ENCODE data around the gene PPP6R1. TPM values are rescaled to one million over a fixed set of nuclear protein-coding genes. Genes with fewer than 3 reads are reported as not detected.
"Not testable (repeated sequence)": the region's sequence is repeated elsewhere in the genome, so short reads cannot be mapped to it uniquely, and the experiment has no call there.

PPP6R1 gene
- total RNA-seq, 1 donor from 2014 or later: 64.6 TPM

GRCh38 chr19:55226273-55226672 is 32.5 kb downstream of the PPP6R1 start:
- no peak for DNase-seq (ENCODE audit: low read depth)

- no peak for DNase-seq (ENCODE audit: low read depth)
Observed at GRCh38 chr19:55225415-55225958, 33.3 kb downstream of the PPP6R1 start.

- DNase-seq (ENCODE audit: low read depth): not testable (repeated sequence)
Observed at GRCh38 chr19:55224679-55225414, 34.0 kb downstream of the PPP6R1 start.

GRCh38 chr19:55224038-55224665 is 34.7 kb downstream of the PPP6R1 start:
- no peak for DNase-seq (ENCODE audit: low read depth)

- no peak for DNase-seq (ENCODE audit: low read depth)
Observed at GRCh38 chr19:55223291-55224037, 35.4 kb downstream of the PPP6R1 start.

GRCh38 chr19:55220525-55220924 is 38.3 kb downstream of the PPP6R1 start:
- DNase-seq (ENCODE audit: low read depth): peak; percentile 6

GRCh38 chr19:55216461-55217198 is 42.2 kb downstream of the PPP6R1 start:
- DNase-seq (ENCODE audit: low read depth): peak; percentile 93

- no peak for DNase-seq (ENCODE audit: low read depth)
Observed at GRCh38 chr19:55213547-55213946, 45.3 kb downstream of the PPP6R1 start.

GRCh38 chr19:55212447-55212846 is 46.4 kb downstream of the PPP6R1 start:
- DNase-seq (ENCODE audit: low read depth): no peak

GRCh38 chr19:55209693-55210472 is 48.9 kb downstream of the PPP6R1 start:
- peak; percentile 82 for DNase-seq (ENCODE audit: low read depth)

- DNase-seq (ENCODE audit: low read depth): no peak
Observed at GRCh38 chr19:55208880-55209692, 49.7 kb downstream of the PPP6R1 start, which contains the start of gene PTPRH. Gene PTPRH (minus strand): TSS chr19:55209501. CDS start chr19:55209433, 68 bp downstream.

- DNase-seq (ENCODE audit: low read depth): peak; percentile 83
Observed at GRCh38 chr19:55206664-55207500, 51.9 kb downstream of the PPP6R1 start.

- not testable (repeated sequence) for DNase-seq (ENCODE audit: low read depth)
Observed at GRCh38 chr19:55202199-55202598, 56.6 kb downstream of the PPP6R1 start.

GRCh38 chr19:55199620-55200204 is 59.1 kb downstream of the PPP6R1 start:
- DNase-seq (ENCODE audit: low read depth): no peak

- DNase-seq (ENCODE audit: low read depth): no peak
Observed at GRCh38 chr19:55198651-55199050, 60.2 kb downstream of the PPP6R1 start.

- no peak for DNase-seq (ENCODE audit: low read depth)
Observed at GRCh38 chr19:55197528-55197927, 61.3 kb downstream of the PPP6R1 start.

- no peak for DNase-seq (ENCODE audit: low read depth)
Observed at GRCh38 chr19:55196803-55197202, 62.0 kb downstream of the PPP6R1 start.

- DNase-seq (ENCODE audit: low read depth): no peak
Observed at GRCh38 chr19:55193481-55193880, 65.3 kb downstream of the PPP6R1 start.

Data from myocyte (in vitro differentiated cells).